Mucosa of stomach (tissue), 1 donor: ENCODE data around the gene RTP3.

Source experiments
- H3K27me3 ChIP-seq: one replicate; pipeline ENCODE4 v1.7.0; 2013; ENCODE audit warnings: mild to moderate bottlenecking, low read length; ENCODE audit not compliant: control insufficient read depth, insufficient read depth
- H3K36me3 ChIP-seq: one replicate; pipeline ENCODE4 v1.7.0; 2013; ENCODE audit warnings: low read length; ENCODE audit not compliant: control insufficient read depth, insufficient read depth
- H3K4me1 ChIP-seq: one replicate; pipeline ENCODE4 v1.7.0; 2013; ENCODE audit warnings: mild to moderate bottlenecking, low read length; ENCODE audit not compliant: control insufficient read depth, insufficient read depth
- H3K4me3 ChIP-seq: one replicate; pipeline ENCODE4 v1.7.0; 2013; ENCODE audit warnings: low read length
- H3K9ac ChIP-seq: one replicate; pipeline ENCODE4 v1.7.0; 2013; ENCODE audit warnings: mild to moderate bottlenecking, low read length, moderate library complexity
- H3K9me3 ChIP-seq: one replicate; pipeline ENCODE4 v1.7.0; 2013; ENCODE audit warnings: mild to moderate bottlenecking, low read length, moderate library complexity; ENCODE audit not compliant: control insufficient read depth
- donor health status: Pancreatic carcinoma.

The RTP3 gene

DNA sequence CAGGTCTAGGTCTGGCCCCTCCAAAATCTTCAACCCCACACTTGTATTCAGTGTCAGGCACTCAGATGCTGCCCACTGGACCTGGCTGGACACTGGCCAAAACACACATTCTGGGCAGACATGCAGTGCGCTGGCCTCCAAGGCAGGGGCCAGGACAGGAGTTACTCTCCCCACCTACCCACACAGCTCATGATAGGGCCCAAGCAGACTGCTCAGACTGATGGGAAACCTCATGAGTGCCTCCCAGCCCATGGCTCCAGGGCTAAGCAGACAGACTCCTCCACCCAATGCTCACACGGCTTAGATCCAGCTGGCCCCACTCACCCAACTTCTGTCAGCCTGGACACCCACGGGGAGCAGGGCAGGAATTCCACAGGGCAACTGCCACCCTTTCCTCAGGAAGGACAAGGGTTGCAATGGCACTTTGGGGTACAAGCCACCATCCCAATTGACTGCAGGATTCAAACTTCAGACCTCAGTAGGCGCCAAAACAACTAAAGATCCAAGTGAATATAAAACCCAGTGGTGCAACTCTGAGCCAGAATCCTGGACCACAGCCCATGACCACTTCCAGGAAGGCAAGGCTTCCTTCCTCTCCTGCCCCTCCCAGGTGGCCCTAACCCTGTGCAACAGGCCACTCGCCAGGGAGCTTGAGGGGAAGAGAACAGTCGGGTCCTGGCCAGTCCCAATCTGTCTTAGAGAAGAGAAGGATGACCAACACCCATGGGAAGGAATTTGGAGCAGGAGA is 34.5 kb upstream of the RTP3 start:
- Histone ChIP-seq H3K27me3 (peaks cover 28% of the 10 kb centered on the region), H3K36me3 (no peaks in the 10 kb centered on the region), H3K4me3 (no peak overlapping the region), H3K9me3 (no peaks in the 10 kb centered on the region), H3K4me1 (no peaks in the 10 kb centered on the region), H3K9ac (no peak overlapping the region)

DNA sequence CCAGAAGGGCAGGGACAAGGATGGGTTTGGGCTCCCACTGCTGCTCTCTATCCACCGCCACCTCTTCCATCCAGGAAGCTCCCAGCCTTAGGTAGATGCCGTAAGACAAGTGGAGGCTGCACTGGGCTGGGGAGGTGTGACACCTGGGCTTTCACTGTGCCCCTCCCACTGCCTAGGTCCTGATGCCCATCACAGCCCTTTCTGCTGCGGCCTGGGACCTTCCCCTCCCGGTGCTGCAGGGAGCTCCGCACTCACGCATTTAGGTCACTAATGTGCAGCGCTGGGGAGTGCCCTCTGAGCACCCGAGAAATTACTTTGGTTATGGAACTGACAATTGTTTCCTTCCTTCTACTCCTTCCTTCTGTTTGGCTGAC is 33.9 kb upstream of the RTP3 start:
- Histone ChIP-seq H3K36me3 (no peaks in the 10 kb centered on the region), H3K9ac (peak overlapping the region; percentile 36), H3K9me3 (no peaks in the 10 kb centered on the region), H3K4me3 (no peak overlapping the region), H3K4me1 (no peaks in the 10 kb centered on the region), H3K27me3 (peaks cover 28% of the 10 kb centered on the region)

DNA sequence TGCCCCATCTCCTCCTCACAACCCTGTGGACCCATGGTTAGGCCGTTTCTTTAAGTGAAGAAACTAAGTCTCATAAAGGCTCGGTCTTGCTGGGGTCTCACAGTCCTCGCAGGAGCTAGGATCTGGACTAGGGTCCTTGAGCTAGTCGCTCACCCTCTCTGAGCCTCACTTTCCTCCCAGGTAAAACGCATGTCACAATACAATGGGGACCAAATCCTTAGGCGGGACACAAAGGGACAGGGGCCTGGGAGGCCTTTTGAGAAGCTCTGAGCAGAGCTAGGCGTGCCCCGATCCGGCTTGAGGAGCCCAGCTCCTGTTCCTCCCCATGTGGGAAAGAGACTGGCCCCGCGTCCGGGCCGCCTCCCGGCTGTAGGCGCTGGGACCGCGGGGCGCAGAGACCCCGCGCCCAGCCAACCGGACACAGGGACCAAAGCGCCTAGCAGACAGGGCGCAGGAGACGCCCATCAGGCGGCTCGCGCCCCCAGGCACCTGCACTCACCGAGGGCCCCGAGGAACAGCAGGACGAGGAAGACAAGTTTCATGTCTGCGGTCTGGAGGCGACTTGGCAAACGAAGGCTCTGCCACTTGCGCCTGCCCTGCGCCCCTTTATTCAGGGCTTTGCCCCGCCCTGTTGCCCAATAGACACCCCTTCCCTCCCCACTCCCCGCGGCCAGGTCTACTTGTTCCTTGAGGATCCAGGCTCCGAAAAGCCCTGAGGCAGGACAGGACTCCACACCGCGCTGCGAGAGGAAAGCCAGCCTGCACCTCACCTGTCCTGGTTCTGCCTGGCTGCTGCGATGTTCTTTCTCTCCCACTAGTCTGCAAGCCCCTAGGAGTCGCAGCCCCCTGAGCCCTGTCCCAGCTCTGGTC is 33.2 kb upstream of the RTP3 start, which contains the start of gene LTF:
TSS of gene LTF (minus strand) at position 580 of the 870 bp plus-strand sequence. CDS start at position 542, 38 bp downstream.
- peak within 1 kb of the TSS; percentile 36 for H3K9ac ChIP-seq
- no peaks in the 10 kb centered on the region for H3K4me1 ChIP-seq
- no peak within 1 kb of the TSS for H3K4me3 ChIP-seq
- H3K36me3 ChIP-seq = no peaks in the 10 kb centered on the region
- peaks cover 28% of the 10 kb centered on the region for H3K27me3 ChIP-seq
- no peaks in the 10 kb centered on the region for H3K9me3 ChIP-seq

DNA sequence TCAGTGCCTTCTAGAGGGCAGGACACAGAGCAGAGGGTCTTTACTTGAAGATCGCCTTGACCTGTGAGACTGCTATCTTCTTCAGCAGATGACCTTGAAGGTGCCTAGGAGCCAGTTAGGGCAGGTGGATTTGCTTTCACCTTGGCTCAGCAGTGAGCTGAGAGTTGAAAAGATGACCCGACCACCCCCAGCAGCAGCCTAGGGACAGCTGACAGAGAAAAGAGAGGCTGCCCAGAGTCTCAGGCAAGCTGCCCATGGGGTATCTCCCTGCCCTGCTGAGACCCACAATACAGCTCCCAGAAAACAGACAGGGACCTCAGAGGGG is 32.6 kb upstream of the RTP3 start:
- H3K27me3 ChIP-seq = peaks cover 28% of the 10 kb centered on the region
- no peak overlapping the region for H3K4me3 ChIP-seq
- H3K36me3 ChIP-seq = no peaks in the 10 kb centered on the region
- peak overlapping the region; percentile 36 for H3K9ac ChIP-seq
- H3K9me3 ChIP-seq = no peaks in the 10 kb centered on the region
- H3K4me1 ChIP-seq = no peaks in the 10 kb centered on the region

DNA sequence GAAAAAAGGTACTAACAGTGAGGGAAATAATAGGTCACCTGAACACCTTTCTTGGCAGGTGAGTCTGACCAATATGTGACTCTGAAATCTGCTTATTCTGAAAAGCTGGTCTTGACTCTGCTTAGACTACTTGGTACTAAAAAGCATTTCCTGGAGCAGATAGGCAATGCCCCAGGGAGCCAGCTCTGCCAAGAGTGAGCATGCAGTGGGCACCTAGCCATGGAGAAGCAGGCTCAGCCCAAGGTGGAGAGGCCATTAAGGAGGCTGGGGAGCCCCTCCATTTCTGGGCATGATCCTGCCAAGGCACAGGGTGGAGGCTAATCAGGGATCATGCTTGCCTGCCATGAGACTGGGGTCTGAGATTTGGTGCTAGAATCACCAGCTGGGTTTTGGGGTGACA is 31.5 kb upstream of the RTP3 start:
- H3K4me3 ChIP-seq = no peak overlapping the region
- no peaks in the 10 kb centered on the region for H3K4me1 ChIP-seq
- peaks cover 28% of the 10 kb centered on the region for H3K27me3 ChIP-seq
- H3K9me3 ChIP-seq = no peaks in the 10 kb centered on the region
- H3K9ac ChIP-seq = no peak overlapping the region
- H3K36me3 ChIP-seq = no peaks in the 10 kb centered on the region

DNA sequence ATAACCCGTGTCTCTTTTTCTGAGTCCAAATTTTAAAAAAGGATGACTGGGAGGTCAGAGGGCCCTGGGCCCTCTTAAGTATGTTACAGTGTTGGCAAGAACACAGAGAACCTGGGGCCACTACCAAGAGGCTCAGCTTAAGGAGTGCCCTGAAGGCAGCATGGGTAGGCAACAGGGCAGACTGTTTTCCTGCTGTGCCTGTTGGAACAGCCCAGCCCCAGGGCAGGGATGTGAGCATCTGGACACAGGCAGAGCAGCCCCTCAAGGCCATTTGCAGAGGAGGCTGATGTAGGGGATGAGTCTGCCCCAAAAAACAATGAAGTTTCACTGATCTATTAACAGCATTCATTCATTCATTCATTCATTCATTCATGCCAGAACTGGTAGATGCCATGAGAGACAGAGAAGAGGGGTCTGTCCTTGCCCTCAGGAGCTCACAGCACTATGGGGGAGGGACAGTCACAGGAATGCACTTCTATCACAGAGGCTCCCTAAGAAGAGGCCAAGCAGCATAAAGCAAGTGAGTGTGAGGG is 30.8 kb upstream of the RTP3 start:
- Histone ChIP-seq H3K4me1 (no peaks in the 10 kb centered on the region), H3K27me3 (peaks cover 28% of the 10 kb centered on the region), H3K9ac (no peak overlapping the region)

DNA sequence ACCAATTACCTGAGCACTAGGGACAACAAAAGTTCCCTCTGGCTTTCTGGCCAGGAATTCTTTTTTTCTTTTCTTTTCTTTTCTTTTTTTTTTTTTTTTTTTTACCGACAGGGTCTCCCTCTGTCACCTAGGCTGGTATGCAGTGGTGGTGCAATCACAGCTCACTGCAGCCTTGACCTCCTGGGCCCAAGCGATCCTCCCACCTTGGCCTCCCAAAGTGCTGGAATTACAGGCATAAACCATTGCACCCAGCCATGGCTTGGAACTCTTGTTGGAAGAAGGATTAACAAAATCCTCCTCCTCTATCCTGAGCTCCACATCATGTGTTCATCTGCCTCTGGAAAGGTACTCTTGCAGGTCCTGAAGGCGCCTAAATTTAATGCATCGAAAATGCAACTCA is 30.2 kb upstream of the RTP3 start:
- Histone ChIP-seq H3K27me3 (peaks cover 28% of the 10 kb centered on the region), H3K36me3 (no peaks in the 10 kb centered on the region), H3K9me3 (no peaks in the 10 kb centered on the region), H3K4me3 (no peak overlapping the region), H3K9ac (no peak overlapping the region), H3K4me1 (no peaks in the 10 kb centered on the region)

More for the DNA sequence above, 30.8 kb upstream of the RTP3 start:
- H3K4me3 ChIP-seq = no peak overlapping the region
- no peaks in the 10 kb centered on the region for H3K36me3 ChIP-seq
- H3K9me3 ChIP-seq = no peaks in the 10 kb centered on the region

DNA sequence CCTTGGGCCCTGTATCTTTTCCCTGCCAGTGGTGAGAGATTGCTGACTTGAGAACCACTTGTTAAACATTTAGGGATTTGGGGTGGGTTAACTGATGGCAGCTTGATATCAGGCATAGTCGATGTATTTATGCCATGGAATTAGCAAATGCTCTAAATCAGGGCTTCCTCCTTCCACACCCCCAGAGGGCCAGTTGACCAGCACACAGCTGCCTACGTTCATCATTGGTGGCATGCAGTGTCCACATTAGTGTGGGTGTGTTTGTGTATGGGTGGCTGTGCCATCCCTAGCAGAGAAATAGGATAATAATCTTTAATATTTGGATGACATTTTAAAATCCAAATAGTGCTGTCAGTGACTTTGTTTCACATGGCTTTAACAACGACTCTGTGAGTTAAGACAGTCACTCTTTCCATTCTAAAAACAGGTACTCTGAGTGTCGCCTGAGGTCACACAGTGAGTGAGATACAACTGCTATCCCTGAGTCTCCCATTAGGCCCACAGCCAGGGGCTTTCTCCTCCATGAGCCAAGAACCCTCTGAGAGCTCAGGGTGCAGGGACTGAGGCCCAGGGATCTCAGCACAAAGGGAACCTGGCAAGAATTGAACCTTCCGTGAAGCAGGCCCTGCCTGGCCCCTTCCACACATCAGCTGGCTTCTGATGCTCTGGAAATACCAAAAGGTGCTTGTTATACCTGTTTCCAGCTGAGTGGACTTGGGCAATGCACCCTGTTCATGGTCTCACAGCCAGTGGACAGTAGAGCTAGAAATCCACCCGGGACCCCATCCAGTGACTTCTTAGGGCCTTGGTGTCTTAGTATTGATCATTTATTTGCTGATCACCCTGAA is 28.8 kb upstream of the RTP3 start:
- Histone ChIP-seq H3K4me3 (no peak overlapping the region), H3K27me3 (peaks cover 17% of the 10 kb centered on the region), H3K9ac (no peak overlapping the region), H3K4me1 (no peaks in the 10 kb centered on the region), H3K36me3 (no peaks in the 10 kb centered on the region), H3K9me3 (no peaks in the 10 kb centered on the region)

DNA sequence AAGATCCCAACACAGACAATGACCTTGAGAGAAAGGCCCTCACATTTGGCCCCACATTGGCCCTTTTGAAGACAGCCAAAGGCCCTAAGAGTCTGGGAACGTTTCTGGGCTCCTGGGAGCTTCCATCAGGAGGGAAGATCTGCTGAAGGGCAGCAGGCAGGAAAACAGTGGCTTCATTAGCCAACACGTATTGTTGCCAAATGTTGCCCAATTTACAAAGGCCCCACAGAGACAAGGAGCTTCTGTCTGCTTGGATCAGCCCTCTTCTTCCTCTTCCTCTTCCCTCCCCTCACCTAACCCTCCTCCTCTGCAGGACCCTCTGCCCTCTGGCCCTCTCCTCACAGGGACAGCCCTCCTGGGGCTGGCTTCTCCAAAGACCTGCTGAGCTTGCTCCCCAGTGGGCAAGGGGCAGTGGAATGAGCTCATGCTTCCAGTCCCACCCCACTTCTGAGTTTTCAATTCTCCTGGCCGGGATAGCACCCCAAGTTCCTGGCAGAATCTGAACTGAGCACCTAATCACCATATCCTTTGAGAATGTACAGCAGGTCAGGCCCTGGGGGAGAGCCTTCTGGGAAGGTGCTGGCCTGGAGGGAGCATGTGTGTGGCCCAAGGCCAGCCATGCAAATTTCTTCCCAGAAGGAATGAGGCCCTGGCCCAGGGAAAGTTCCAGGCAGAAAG is 28.0 kb upstream of the RTP3 start:
- H3K9ac ChIP-seq = no peak overlapping the region
- H3K4me1 ChIP-seq = no peaks in the 10 kb centered on the region
- H3K27me3 ChIP-seq = peaks cover 8% of the 10 kb centered on the region
- no peaks in the 10 kb centered on the region for H3K9me3 ChIP-seq
- H3K36me3 ChIP-seq = no peaks in the 10 kb centered on the region
- no peak overlapping the region for H3K4me3 ChIP-seq

DNA sequence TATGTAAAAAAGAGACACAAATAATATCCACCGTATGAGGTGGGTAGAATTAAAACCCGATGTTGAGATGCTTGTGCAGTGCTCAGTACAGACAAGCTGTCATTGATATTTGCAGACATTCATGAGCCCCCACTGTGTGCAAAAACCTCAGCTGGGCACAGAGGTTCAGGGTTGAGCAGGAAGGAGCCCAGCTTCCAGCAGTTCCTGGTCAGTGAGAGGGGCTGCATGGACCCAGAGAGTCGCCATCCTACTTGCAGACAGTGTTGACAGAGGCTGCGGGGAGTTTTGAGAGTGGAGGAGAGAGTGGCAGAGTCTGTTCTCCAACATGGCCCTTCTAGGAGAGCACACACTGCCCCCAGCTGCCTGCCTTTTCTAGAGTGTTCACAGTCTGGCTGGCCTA is 26.9 kb upstream of the RTP3 start:
- H3K4me1 ChIP-seq = no peaks in the 10 kb centered on the region
- H3K9me3 ChIP-seq = no peaks in the 10 kb centered on the region
- H3K9ac ChIP-seq = no peak overlapping the region
- H3K4me3 ChIP-seq = no peak overlapping the region
- H3K36me3 ChIP-seq = no peaks in the 10 kb centered on the region
- H3K27me3 ChIP-seq = no peaks in the 10 kb centered on the region

DNA sequence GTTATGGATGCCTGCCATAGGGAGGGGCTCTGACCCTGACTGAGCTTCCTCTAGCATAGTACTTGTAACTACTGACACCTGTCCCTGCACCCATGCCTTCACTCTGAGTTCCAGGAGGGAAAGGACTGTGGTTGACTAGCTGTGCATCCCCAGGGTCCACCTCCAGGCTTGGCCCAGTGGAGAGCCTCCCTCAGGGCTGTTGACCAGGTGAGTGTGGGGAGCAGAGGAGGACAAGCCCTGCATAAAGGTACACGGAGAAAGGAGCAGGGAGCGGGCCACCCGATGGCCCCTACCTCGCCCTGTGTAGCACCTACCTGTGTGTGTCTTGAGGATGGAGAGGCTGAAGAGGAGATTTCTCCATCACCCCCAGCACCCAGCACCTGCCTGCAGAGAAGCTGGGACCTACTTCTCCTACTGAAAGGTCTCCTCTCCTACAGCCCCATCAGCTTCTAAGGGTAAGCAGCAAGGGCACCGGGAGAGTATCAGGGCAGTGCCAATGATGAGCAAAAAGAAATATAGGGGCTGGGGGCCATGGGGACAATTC is 26.3 kb upstream of the RTP3 start:
- no peak overlapping the region for H3K9ac ChIP-seq
- H3K9me3 ChIP-seq = no peaks in the 10 kb centered on the region
- H3K4me3 ChIP-seq = no peak overlapping the region
- no peaks in the 10 kb centered on the region for H3K36me3 ChIP-seq
- H3K27me3 ChIP-seq = no peaks in the 10 kb centered on the region
- H3K4me1 ChIP-seq = no peaks in the 10 kb centered on the region
